H54 (cell line): ENCODE results near the gene DIRAS3.

ENCODE experiments used
- DNase-seq: peaks from one replicate; pipeline ENCODE4 v3.0.0; 2011; ENCODE audit warnings: low spot score, mixed read lengths; ENCODE audit not compliant: insufficient read length
- FAIRE-seq: peaks from 3 replicates; lab custom pipeline; 2011; peaks lifted over from hg19 to GRCh38; lab: Jason Lieb, UNC
- POLR2A ChIP-seq: IDR thresholded peaks from 2 replicates; pipeline ENCODE4 v1.6.1; 2011; ENCODE audit warnings: low read depth, mild to moderate bottlenecking, low read length

Gene DIRAS3

GRCh38 chr1:68000191-68000590, 50.2 kb downstream of the DIRAS3 start:
- DNase-seq (no peak), FAIRE-seq (no peak)
- no peak for TF ChIP-seq POLR2A

GRCh38 chr1:67997746-67998145, 52.7 kb downstream of the DIRAS3 start:
- TF ChIP-seq POLR2A = no peak
- FAIRE-seq = no peak
- no peak for DNase-seq
